ENCODE data around the gene ACSM4.
"Not testable (repeated sequence)": the region's sequence is repeated elsewhere in the genome, so short reads cannot be mapped to it uniquely, and the experiment has no call there.

ACSM4 gene

GRCh38 chr12:7282844-7283243, 21.0 kb upstream of the ACSM4 start:
- no peak for DNase-seq (ENCODE audit: insufficient read length, low spot score)
- no peak for TF ChIP-seq CTCF (IDR thresholded peaks at IDR 0.05; ENCODE audit: insufficient read depth, missing control alignments)
- no peak for FAIRE-seq

GRCh38 chr12:7289743-7290142, 14.1 kb upstream of the ACSM4 start:
- TF ChIP-seq CTCF (IDR thresholded peaks at IDR 0.05; ENCODE audit: insufficient read depth, missing control alignments), result no peak
- FAIRE-seq (no peak), DNase-seq (ENCODE audit: insufficient read length, low spot score) (no peak)

GRCh38 chr12:7290588-7290987, 13.3 kb upstream of the ACSM4 start:
- not testable (repeated sequence) for DNase-seq (ENCODE audit: insufficient read length, low spot score); FAIRE-seq

GRCh38 chr12:7292300-7292699, 11.6 kb upstream of the ACSM4 start:
- TF ChIP-seq CTCF (IDR thresholded peaks at IDR 0.05; ENCODE audit: insufficient read depth, missing control alignments), result no peak
- no peak for DNase-seq (ENCODE audit: insufficient read length, low spot score)
- no peak for FAIRE-seq

- no peak for DNase-seq (ENCODE audit: insufficient read length, low spot score)
Measured at GRCh38 chr12:7293670-7294069, 10.2 kb upstream of the ACSM4 start.

GRCh38 chr12:7295529-7295928, 8.3 kb upstream of the ACSM4 start:
- DNase-seq (ENCODE audit: insufficient read length, low spot score) (no peak), FAIRE-seq (no peak)
- TF ChIP-seq CTCF (IDR thresholded peaks at IDR 0.05; ENCODE audit: insufficient read depth, missing control alignments), result no peak

More at GRCh38 chr12:7293670-7294069, 10.2 kb upstream of the ACSM4 start:
- TF ChIP-seq CTCF (IDR thresholded peaks at IDR 0.05; ENCODE audit: insufficient read depth, missing control alignments), result no peak
- FAIRE-seq, result no peak

- TF ChIP-seq CTCF (IDR thresholded peaks at IDR 0.05; ENCODE audit: insufficient read depth, missing control alignments), result no peak
- FAIRE-seq (no peak), DNase-seq (ENCODE audit: insufficient read length, low spot score) (no peak)
Measured at GRCh38 chr12:7297865-7298264, 6.0 kb upstream of the ACSM4 start.

Measured in D721Med (cell line).